HepG2 (cell line): ENCODE results near the gene SNX10. TPM values are rescaled to one million over a fixed set of nuclear protein-coding genes. Genes with fewer than 3 reads are reported as not detected.

ENCODE experiments used
- ARNT ChIP-seq: fragments of 450-650 bp; IDR thresholded peaks from 2 replicates; pipeline ENCODE4 v1.6.1; 2017
- CC2D1A ChIP-seq: sonication (generic); formaldehyde crosslinking; IDR thresholded peaks from 2 replicates; pipeline ENCODE4 v1.8.1; 2023; ENCODE audit warnings: mild to moderate bottlenecking, missing genetic modification reagents
- HCFC1 ChIP-seq: fragments of 150-350 bp; IDR thresholded peaks from 2 replicates; pipeline ENCODE4 v1.6.1; 2014; ENCODE audit warnings: low read depth, low read length
- HOXA3 ChIP-seq: sonication (generic); formaldehyde crosslinking; IDR thresholded peaks from 2 replicates; pipeline ENCODE4 v1.5.0; 2020; ENCODE audit warnings: missing genetic modification reagents
- KDM2A ChIP-seq: sonication (generic); formaldehyde crosslinking; IDR thresholded peaks from 2 replicates; pipeline ENCODE4 v1.4.0; 2020; ENCODE audit warnings: low read depth, missing genetic modification reagents, borderline replicate concordance
- LCORL ChIP-seq, 2 experiments: fragments of 450-650 bp in 1 of 2; sonication (generic) in 1 of 2; formaldehyde crosslinking in 1 of 2; IDR thresholded peaks; 2 replicates each; pipeline versions ENCODE4 v1.5.0 to v1.6.1; 2017 to 2020; ENCODE audit warnings: antibody characterized with exemption in 1 of 2, missing genetic modification reagents in 1 of 2
- MAFF ChIP-seq: IDR thresholded peaks from 2 replicates; pipeline ENCODE4 v1.6.1; 2011; ENCODE audit warnings: low read depth, low read length, improper control_type of control experiment
- POGZ ChIP-seq: sonication (generic); formaldehyde crosslinking; IDR thresholded peaks from 2 replicates; pipeline ENCODE4 v1.4.0; 2020; ENCODE audit warnings: mild to moderate bottlenecking, missing genetic modification reagents
- RXRB ChIP-seq: IDR thresholded peaks from 2 replicates; pipeline ENCODE4 v1.6.1; 2016; ENCODE audit warnings: borderline replicate concordance, missing genetic modification reagents, missing compliant biosample characterization
- SOX6 ChIP-seq, 2 experiments: fragments of 450-650 bp in 1 of 2; sonication (generic) in 1 of 2; formaldehyde crosslinking in 1 of 2; IDR thresholded peaks; 2 replicates each; pipeline versions ENCODE4 v1.4.0 to v1.6.1; 2017 to 2020; ENCODE audit warnings: antibody characterized with exemption in 1 of 2, mild to moderate bottlenecking in 1 of 2, missing genetic modification reagents in 1 of 2
- XRCC5 ChIP-seq: fragments of 200-400 bp; formaldehyde crosslinking; optimal IDR thresholded peaks from 2 replicates; pipeline ENCODE3; 2017; ENCODE audit warnings: mild to moderate bottlenecking, low read length
- ZNF530 ChIP-seq: sonication (generic); formaldehyde crosslinking; IDR thresholded peaks from 2 replicates; pipeline ENCODE4 v1.5.0; 2020; ENCODE audit warnings: low read depth, mild to moderate bottlenecking, missing genetic modification reagents
- ZNF761 ChIP-seq: sonication (generic); formaldehyde crosslinking; conservative IDR thresholded peaks from 2 replicates; pipeline ENCODE4 v1.4.0; 2020; ENCODE audit warnings: mild to moderate bottlenecking, missing genetic modification reagents
- polyA plus RNA-seq, 8 experiments: library from polyadenylated mRNA; depleted of rRNA in 3 of 8; stranded (reverse) in 7 of 8; unstranded in 1 of 8; fragments of >200 nt; fragmentation: Illumina TruSeq in 4 of 8; extraction: Trizol in 4 of 8; gene quantifications; 2 replicates each; pipeline versions ENCODE4 v1.2.1 to v1.2.3, GENCODE V29; 2011 to 2016; ENCODE audit warnings: low read depth in 4 of 8, missing spikeins in 1 of 8, mixed read lengths in 1 of 8; ENCODE audit not compliant: insufficient read depth in 1 of 8
- total RNA-seq, 5 experiments: library from RNA; depleted of rRNA; stranded (reverse); fragments of >200 nt; fragmentation: Illumina TruSeq; extraction: Trizol; gene quantifications; 2 replicates each; pipeline ENCODE4 v1.2.3, GENCODE V29; 2016; ENCODE audit warnings: low read depth in 1 of 5
- TF ChIP-seq, protein P1 (sequence below): sonication (generic); formaldehyde crosslinking; IDR thresholded peaks from 2 replicates; pipeline ENCODE4 v1.4.0; 2020; ENCODE audit warnings: low read depth, missing genetic modification reagents
- TF ChIP-seq, protein P2 (sequence below): sonication (generic); formaldehyde crosslinking; IDR thresholded peaks from 2 replicates; pipeline ENCODE4 v1.4.0; 2020; ENCODE audit warnings: missing genetic modification reagents
- TF ChIP-seq, protein P3 (sequence below): sonication (generic); formaldehyde crosslinking; IDR thresholded peaks from 2 replicates; pipeline ENCODE4 v1.8.0; 2022; ENCODE audit warnings: mild to moderate bottlenecking, missing genetic modification reagents
- TF ChIP-seq, protein P4 (sequence below): sonication (generic); formaldehyde crosslinking; IDR thresholded peaks from 2 replicates; pipeline ENCODE4 v1.4.0; 2020; ENCODE audit warnings: mild to moderate bottlenecking, low read depth, missing genetic modification reagents

Gene SNX10
- total and polyA plus RNA-seq, 2 of the 13 experiments (the other 11 are each of a cell fraction or from before 2014, with no cell fraction given): 26.0 to 27.6 TPM

DNA sequence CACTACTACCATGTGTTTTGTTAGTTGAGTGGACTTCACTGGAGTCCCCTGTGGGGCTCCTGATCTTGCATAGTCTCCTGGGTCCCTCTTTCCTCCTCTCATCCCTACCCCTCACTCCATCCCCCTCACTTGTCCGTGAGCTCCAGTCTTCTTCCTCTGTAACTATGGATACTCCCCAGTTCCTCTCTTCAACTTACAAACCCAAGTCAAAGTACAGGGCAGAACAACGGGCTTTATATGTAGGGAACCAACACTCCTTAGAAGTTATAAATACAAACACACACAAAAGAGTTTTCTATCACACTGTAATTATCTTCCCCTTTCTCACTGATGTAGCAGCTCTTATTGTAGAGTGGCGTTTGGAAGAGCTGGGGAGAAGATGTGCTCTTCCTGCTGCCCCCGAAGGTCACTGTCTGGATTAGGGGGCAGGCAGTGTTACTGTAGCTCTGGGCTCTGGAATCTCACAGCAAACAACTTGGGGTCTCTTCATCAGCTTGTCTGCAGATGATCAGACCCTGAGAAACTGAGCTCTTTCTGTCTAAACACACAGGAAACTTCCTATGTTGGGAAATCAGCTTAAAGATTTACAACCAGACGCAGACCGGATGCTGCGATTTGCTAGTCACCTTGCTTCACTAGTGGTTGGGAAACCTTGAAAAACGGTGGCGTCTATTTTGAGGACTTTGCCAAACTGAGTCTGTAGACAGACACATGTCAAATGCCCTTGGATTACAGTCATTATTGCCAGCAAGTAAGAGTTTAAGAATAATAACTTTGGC is 13.6 kb downstream of the SNX10 start (continued):
- TF ChIP-seq, protein P1, sequence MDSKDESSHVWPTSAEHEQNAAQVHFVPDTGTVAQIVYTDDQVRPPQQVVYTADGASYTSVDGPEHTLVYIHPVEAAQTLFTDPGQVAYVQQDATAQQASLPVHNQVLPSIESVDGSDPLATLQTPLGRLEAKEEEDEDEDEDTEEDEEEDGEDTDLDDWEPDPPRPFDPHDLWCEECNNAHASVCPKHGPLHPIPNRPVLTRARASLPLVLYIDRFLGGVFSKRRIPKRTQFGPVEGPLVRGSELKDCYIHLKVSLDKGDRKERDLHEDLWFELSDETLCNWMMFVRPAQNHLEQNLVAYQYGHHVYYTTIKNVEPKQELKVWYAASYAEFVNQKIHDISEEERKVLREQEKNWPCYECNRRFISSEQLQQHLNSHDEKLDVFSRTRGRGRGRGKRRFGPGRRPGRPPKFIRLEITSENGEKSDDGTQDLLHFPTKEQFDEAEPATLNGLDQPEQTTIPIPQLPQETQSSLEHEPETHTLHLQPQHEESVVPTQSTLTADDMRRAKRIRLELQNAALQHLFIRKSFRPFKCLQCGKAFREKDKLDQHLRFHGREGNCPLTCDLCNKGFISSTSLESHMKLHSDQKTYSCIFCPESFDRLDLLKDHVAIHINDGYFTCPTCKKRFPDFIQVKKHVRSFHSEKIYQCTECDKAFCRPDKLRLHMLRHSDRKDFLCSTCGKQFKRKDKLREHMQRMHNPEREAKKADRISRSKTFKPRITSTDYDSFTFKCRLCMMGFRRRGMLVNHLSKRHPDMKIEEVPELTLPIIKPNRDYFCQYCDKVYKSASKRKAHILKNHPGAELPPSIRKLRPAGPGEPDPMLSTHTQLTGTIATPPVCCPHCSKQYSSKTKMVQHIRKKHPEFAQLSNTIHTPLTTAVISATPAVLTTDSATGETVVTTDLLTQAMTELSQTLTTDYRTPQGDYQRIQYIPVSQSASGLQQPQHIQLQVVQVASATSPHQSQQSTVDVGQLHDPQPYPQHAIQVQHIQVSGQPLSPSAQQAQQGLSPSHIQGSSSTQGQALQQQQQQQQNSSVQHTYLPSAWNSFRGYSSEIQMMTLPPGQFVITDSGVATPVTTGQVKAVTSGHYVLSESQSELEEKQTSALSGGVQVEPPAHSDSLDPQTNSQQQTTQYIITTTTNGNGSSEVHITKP (CRISPR knock-in tag): peak; percentile 58; the same call in 1 of the 2 replicates
- no peak for TF ChIP-seq ARNT
- no peak for TF ChIP-seq SOX6 (IDR thresholded peaks at IDR 0.05)
- peak; percentile 70 for TF ChIP-seq SOX6 (CRISPR knock-in tag; IDR thresholded peaks at IDR 0.05)
- peak; percentile 68 for TF ChIP-seq HOXA3 (CRISPR knock-in tag)
- TF ChIP-seq ZNF761 (CRISPR knock-in tag): 0 out of 2 replicates have a peak, but pooled peaks have one; percentile 50
- TF ChIP-seq, protein P2, sequence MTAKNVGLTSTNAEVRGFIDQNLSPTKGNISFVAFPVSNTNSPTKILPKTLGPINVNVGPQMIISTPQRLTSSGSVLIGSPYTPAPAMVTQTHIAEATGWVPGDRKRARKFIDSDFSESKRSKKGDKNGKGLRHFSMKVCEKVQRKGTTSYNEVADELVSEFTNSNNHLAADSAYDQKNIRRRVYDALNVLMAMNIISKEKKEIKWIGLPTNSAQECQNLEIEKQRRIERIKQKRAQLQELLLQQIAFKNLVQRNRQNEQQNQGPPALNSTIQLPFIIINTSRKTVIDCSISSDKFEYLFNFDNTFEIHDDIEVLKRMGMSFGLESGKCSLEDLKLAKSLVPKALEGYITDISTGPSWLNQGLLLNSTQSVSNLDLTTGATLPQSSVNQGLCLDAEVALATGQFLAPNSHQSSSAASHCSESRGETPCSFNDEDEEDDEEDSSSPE (CRISPR knock-in tag): peak; percentile 56; the same call in 1 of the 2 replicates
- no peak for TF ChIP-seq XRCC5
- TF ChIP-seq HCFC1: no peak
- TF ChIP-seq RXRB: peak; percentile 82
- TF ChIP-seq, protein P3, sequence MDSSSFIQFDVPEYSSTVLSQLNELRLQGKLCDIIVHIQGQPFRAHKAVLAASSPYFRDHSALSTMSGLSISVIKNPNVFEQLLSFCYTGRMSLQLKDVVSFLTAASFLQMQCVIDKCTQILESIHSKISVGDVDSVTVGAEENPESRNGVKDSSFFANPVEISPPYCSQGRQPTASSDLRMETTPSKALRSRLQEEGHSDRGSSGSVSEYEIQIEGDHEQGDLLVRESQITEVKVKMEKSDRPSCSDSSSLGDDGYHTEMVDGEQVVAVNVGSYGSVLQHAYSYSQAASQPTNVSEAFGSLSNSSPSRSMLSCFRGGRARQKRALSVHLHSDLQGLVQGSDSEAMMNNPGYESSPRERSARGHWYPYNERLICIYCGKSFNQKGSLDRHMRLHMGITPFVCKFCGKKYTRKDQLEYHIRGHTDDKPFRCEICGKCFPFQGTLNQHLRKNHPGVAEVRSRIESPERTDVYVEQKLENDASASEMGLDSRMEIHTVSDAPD: no peak
- no peak for TF ChIP-seq ZNF530 (CRISPR knock-in tag)
- peak; percentile 24; the same call in 1 of the 2 replicates for TF ChIP-seq KDM2A (CRISPR knock-in tag)
- TF ChIP-seq LCORL (IDR thresholded peaks at IDR 0.05): no peak
- peak; percentile 69 for TF ChIP-seq LCORL (CRISPR knock-in tag; IDR thresholded peaks at IDR 0.05)
- peak; percentile 65 for TF ChIP-seq POGZ (CRISPR knock-in tag)
- TF ChIP-seq MAFF: no peak
- no peak for TF ChIP-seq CC2D1A (CRISPR knock-in tag)
- TF ChIP-seq, protein P4, sequence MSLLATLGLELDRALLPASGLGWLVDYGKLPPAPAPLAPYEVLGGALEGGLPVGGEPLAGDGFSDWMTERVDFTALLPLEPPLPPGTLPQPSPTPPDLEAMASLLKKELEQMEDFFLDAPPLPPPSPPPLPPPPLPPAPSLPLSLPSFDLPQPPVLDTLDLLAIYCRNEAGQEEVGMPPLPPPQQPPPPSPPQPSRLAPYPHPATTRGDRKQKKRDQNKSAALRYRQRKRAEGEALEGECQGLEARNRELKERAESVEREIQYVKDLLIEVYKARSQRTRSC (CRISPR knock-in tag): no peak
